Activated CD4-positive, alpha-beta T cell treated with anti-CD3 and anti-CD28 coated beads, Interleukin-2, amount 10 ng/mL, durations not matched to agents 24 days and 14 days (primary cell): ENCODE measurements around the gene ZNF423. TPM values are rescaled to one million over a fixed set of nuclear protein-coding genes. Genes with fewer than 3 reads are reported as not detected.

Experiments used
- DNase-seq: peaks from one replicate; pipeline ENCODE4 v3.0.0; 2022
- H3K27ac Mint-ChIP-seq: one replicate; pipeline ENCODE4 v1.8.0; 2022; ENCODE audit warnings: mild to moderate bottlenecking, mixed read lengths
- H3K27me3 Mint-ChIP-seq: one replicate; pipeline ENCODE4 v1.8.0; 2022; ENCODE audit warnings: mixed read lengths
- H3K36me3 Mint-ChIP-seq: one replicate; pipeline ENCODE4 v1.8.0; 2022; ENCODE audit warnings: low read depth, mild to moderate bottlenecking, mixed read lengths
- H3K4me1 Mint-ChIP-seq: one replicate; pipeline ENCODE4 v1.8.0; 2021; ENCODE audit warnings: mixed read lengths
- H3K4me3 Mint-ChIP-seq: one replicate; pipeline ENCODE4 v1.8.0; 2022; ENCODE audit warnings: mild to moderate bottlenecking, moderate library complexity, mixed read lengths
- H3K9me3 Mint-ChIP-seq: one replicate; pipeline ENCODE4 v1.8.0; 2021; ENCODE audit warnings: mixed read lengths
- intact Hi-C: fragments of 100-400 bp; cut with micrococcal nuclease; formaldehyde crosslinking; loops from one replicate; pipeline ENCODE4 v1.15.1; 2023
- total RNA-seq: library from RNA; stranded (reverse); gene quantifications from 2 replicates; pipeline ENCODE4 v1.2.3, GENCODE V29; 2022

Gene ZNF423
- not detected in 2 replicates for total RNA-seq

DNA sequence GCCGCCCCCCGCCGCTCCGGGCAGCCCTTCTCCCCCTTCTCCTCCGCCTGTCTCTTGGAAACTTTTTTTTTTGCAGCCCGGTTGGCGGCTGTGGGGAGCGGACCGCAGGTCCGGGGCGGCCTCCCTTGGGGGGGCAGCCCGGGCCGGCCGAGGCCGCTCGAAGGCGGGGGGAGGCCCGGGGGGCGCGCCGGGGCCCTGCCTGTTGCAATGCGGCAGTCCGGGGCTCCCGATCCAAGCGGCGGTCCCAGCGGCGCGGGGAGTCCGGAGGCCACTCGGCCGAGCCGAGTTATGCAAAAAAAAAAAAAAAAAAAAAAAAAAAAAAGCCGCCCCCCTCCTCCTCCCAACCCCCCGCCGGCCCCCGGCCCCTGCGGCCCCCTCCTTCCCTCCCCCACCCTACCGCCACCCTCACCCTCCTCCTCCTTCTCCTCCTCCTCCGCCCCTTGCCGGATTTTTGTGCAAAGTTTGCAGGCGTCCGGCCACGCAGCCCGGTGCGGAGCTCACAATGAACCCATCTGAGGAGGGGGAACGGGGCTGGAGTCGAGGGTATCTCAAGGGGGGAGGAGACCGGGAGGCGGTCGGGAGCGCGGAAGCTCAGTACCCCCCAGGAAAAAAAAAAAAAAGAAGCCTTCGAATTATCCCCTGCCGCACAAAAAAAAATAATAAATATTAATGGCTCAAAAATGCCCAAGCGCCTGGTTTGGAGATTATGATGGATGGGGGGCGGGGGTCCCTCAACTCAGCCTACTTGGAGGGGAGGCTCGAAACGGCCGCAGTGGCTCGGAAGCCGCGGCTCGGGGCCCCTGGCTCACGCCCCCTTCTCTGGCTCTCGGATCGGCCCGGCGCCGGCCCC is at the start of gene ZNF423:
TSS of gene ZNF423 (minus strand) at position 291 of the 850 bp plus-strand sequence. CDS start 338 bp downstream, outside the sequence.
- peak within 1 kb of the TSS; percentile 51 for H3K27ac Mint-ChIP-seq
- H3K27me3 Mint-ChIP-seq, result peaks cover 54% of the 10 kb centered on the region
- DNase-seq, result peak; percentile 60
- intact Hi-C loops, result loop anchor here (5.0 kb wide), 1 partner anchor 211 kb away; the partner anchor contains the start of gene HEATR3
- H3K9me3 Mint-ChIP-seq, result no peaks in the 10 kb centered on the region
- peak within 1 kb of the TSS; percentile 79 for H3K4me3 Mint-ChIP-seq
- peaks cover 3% of the 10 kb centered on the region for H3K4me1 Mint-ChIP-seq
- peaks cover 2% of the 10 kb centered on the region for H3K36me3 Mint-ChIP-seq

GRCh38 chr16:49904348-49905062 is 48.6 kb upstream of the ZNF423 start:
- Mint-ChIP-seq H3K36me3 (no peaks in the 10 kb centered on the region), H3K9me3 (no peaks in the 10 kb centered on the region), H3K4me1 (no peaks in the 10 kb centered on the region), H3K27me3 (no peaks in the 10 kb centered on the region), H3K27ac (no peak overlapping the region), H3K4me3 (no peak overlapping the region)
- no peak for DNase-seq
- intact Hi-C loops, result no loop called here

- H3K4me3 Mint-ChIP-seq, result no peak overlapping the region
- DNase-seq, result no peak
- H3K27me3 Mint-ChIP-seq, result no peaks in the 10 kb centered on the region
- H3K27ac Mint-ChIP-seq, result no peak overlapping the region
- H3K4me1 Mint-ChIP-seq, result no peaks in the 10 kb centered on the region
- intact Hi-C loops, result no loop called here
- H3K36me3 Mint-ChIP-seq, result no peaks in the 10 kb centered on the region
- no peaks in the 10 kb centered on the region for H3K9me3 Mint-ChIP-seq
Observed at GRCh38 chr16:49902908-49903307, 47.0 kb upstream of the ZNF423 start.

DNA sequence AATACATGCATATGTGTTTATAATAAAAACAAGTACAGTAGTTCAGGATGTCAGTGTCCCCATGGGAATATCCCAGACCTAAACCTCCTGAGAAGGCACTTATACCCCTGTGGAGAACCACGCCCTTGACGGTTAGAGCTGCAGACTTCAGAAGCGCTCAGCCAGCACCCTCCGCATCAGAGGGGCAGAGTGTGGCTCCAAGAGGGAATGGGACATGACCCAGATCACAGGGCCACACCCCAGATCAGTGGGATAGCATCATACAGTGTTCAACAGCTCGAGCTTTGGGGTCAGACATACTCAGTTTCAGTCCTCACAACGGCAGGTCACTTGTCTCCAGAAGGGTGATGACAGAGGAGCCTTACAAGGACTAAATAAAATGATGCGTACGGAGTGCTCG is 45.8 kb upstream of the ZNF423 start:
- Mint-ChIP-seq H3K4me1 (no peaks in the 10 kb centered on the region), H3K4me3 (no peak overlapping the region), H3K27ac (no peak overlapping the region), H3K27me3 (no peaks in the 10 kb centered on the region), H3K9me3 (no peaks in the 10 kb centered on the region), H3K36me3 (no peaks in the 10 kb centered on the region)
- no peak for DNase-seq
- intact Hi-C loops, result no loop called here

- H3K4me3 Mint-ChIP-seq, result no peak overlapping the region
- no peaks in the 10 kb centered on the region for H3K4me1 Mint-ChIP-seq
- H3K27me3 Mint-ChIP-seq, result no peaks in the 10 kb centered on the region
- H3K36me3 Mint-ChIP-seq, result no peaks in the 10 kb centered on the region
- no peak overlapping the region for H3K27ac Mint-ChIP-seq
- DNase-seq, result no peak
- H3K9me3 Mint-ChIP-seq, result no peaks in the 10 kb centered on the region
- intact Hi-C loops, result no loop called here
Observed at GRCh38 chr16:49900875-49901274, 45.0 kb upstream of the ZNF423 start.

GRCh38 chr16:49899991-49900695 is 44.2 kb upstream of the ZNF423 start:
- DNase-seq, result no peak
- intact Hi-C loops, result no loop called here
- no peaks in the 10 kb centered on the region for H3K4me1 Mint-ChIP-seq
- H3K4me3 Mint-ChIP-seq, result no peak overlapping the region
- H3K27ac Mint-ChIP-seq, result no peak overlapping the region
- no peaks in the 10 kb centered on the region for H3K36me3 Mint-ChIP-seq
- H3K27me3 Mint-ChIP-seq, result no peaks in the 10 kb centered on the region
- H3K9me3 Mint-ChIP-seq, result no peaks in the 10 kb centered on the region

DNA sequence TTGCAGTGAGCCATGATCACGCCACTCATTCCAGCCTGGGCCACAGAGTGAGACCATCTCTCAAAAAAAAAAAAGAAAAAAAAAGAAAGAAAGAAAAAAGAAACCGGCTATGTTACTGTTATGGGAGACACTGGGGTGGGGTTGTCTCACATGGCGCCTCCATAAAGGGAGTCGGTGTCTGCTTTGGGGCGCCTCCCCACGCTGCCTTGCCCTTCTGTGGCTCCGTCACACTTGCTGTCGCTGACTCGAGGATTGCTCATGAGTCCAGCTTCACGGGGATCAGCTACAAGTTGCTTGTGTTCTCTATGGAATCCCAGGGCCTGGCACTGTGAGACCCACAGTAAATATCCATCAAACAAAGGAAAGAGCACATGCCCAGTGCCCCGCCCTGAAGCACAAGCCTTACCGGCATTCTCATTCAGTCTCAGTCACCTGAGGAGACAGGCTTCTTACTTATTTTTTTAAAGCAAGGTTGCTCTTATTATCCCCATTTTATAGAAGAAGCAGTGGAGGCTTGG is 40.6 kb upstream of the ZNF423 start:
- H3K9me3 Mint-ChIP-seq, result no peaks in the 10 kb centered on the region
- H3K4me1 Mint-ChIP-seq, result no peaks in the 10 kb centered on the region
- no peaks in the 10 kb centered on the region for H3K27me3 Mint-ChIP-seq
- no peak overlapping the region for H3K27ac Mint-ChIP-seq
- intact Hi-C loops, result no loop called here
- no peaks in the 10 kb centered on the region for H3K36me3 Mint-ChIP-seq
- no peak overlapping the region for H3K4me3 Mint-ChIP-seq
- no peak for DNase-seq

DNA sequence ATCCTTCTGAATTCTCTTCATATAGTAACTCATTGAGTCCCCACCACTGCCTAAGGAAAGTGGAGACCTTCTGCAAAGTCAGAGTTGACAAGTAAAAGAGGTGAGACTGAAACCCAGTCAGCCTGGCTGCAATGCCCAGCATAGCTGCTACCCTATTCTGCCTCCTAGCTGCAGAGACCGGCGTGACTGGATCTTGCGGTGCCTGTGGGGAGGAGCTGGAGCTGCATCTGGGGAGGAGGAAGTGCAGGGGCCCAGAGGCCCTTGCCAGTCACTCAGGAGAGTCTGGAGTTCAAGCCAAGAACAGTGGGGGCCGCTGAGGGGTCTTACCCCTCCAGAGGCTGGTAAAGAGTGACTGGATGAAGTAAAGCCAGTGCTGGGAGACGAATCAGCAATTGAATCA is 35.0 kb upstream of the ZNF423 start:
- no peaks in the 10 kb centered on the region for H3K4me1 Mint-ChIP-seq
- no peaks in the 10 kb centered on the region for H3K36me3 Mint-ChIP-seq
- H3K9me3 Mint-ChIP-seq, result peaks cover 4% of the 10 kb centered on the region
- H3K27me3 Mint-ChIP-seq, result peaks cover 1% of the 10 kb centered on the region
- H3K4me3 Mint-ChIP-seq, result no peak overlapping the region
- DNase-seq, result peak; percentile 66
- H3K27ac Mint-ChIP-seq, result no peak overlapping the region
- intact Hi-C loops, result no loop called here

DNA sequence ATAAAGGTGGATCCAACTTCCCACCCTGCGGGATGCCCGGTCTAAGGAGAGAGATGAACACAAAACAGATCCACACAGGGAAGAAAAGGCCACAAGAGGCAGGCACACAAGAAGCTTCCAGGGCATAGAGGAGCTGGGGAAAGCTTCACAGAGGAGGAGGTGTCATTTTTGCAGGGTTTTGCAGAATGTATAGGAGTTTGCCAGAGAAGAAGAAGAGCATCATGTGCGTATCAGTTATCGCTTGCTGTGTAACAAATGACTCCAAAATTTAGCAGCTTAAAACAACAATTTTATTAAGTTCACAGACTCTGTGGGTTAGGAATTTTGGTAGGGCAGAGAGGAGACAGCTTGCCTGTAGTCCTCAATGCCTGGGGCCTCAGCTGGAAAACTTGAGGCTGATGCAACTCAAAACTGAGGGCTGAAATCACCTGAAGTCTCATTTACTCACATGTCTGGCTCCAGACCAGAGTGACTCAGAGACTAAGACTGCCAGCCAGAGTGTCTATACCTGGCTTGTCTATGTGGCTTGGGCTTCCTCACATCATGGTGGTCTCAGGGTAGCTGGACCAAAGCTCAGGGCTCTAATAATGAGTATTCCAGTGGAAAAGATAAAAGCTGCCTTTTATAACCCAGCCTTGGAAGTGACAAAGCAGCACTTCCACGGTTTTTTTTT is 33.9 kb upstream of the ZNF423 start:
- no peak for DNase-seq
- H3K4me1 Mint-ChIP-seq, result no peaks in the 10 kb centered on the region
- intact Hi-C loops, result no loop called here

GRCh38 chr16:49886554-49887094 is 30.7 kb upstream of the ZNF423 start:
- Mint-ChIP-seq H3K4me3 (no peak overlapping the region), H3K27me3 (peaks cover 1% of the 10 kb centered on the region), H3K36me3 (no peaks in the 10 kb centered on the region), H3K9me3 (peaks cover 4% of the 10 kb centered on the region), H3K27ac (no peak overlapping the region), H3K4me1 (no peaks in the 10 kb centered on the region)
- no peak for DNase-seq
- intact Hi-C loops, result no loop called here

More for the DNA sequence above, 33.9 kb upstream of the ZNF423 start:
- H3K36me3 Mint-ChIP-seq, result no peaks in the 10 kb centered on the region
- peaks cover 1% of the 10 kb centered on the region for H3K27me3 Mint-ChIP-seq
- H3K27ac Mint-ChIP-seq, result no peak overlapping the region
- H3K4me3 Mint-ChIP-seq, result no peak overlapping the region
- H3K9me3 Mint-ChIP-seq, result peaks cover 4% of the 10 kb centered on the region

GRCh38 chr16:49884033-49885015 is 28.4 kb upstream of the ZNF423 start:
- no peak overlapping the region for H3K4me3 Mint-ChIP-seq
- no peaks in the 10 kb centered on the region for H3K4me1 Mint-ChIP-seq
- DNase-seq, result no peak
- peaks cover 4% of the 10 kb centered on the region for H3K27me3 Mint-ChIP-seq
- H3K36me3 Mint-ChIP-seq, result no peaks in the 10 kb centered on the region
- H3K9me3 Mint-ChIP-seq, result no peaks in the 10 kb centered on the region
- H3K27ac Mint-ChIP-seq, result no peak overlapping the region
- intact Hi-C loops, result no loop called here
